ENCODE measurements around the gene TMA7. TPM values are rescaled to one million over a fixed set of nuclear protein-coding genes. Genes with fewer than 3 reads are reported as not detected.

TMA7 gene
- total and polyA plus RNA-seq, 9 of the 15 experiments (the other 6 are each of a cell fraction or from before 2014, with no cell fraction given), result 209 to 1,003 (median 486) TPM

- no peak overlapping the region for H3K4me3 ChIP-seq
- DNase-seq (ENCODE audit: extremely low read depth in 1 of 4, low spot score in 3 of 4), result no peak
- no peak for TF ChIP-seq RNF219 (CRISPR knock-in tag; IDR thresholded peaks at IDR 0.05)
- TF ChIP-seq, protein P1, sequence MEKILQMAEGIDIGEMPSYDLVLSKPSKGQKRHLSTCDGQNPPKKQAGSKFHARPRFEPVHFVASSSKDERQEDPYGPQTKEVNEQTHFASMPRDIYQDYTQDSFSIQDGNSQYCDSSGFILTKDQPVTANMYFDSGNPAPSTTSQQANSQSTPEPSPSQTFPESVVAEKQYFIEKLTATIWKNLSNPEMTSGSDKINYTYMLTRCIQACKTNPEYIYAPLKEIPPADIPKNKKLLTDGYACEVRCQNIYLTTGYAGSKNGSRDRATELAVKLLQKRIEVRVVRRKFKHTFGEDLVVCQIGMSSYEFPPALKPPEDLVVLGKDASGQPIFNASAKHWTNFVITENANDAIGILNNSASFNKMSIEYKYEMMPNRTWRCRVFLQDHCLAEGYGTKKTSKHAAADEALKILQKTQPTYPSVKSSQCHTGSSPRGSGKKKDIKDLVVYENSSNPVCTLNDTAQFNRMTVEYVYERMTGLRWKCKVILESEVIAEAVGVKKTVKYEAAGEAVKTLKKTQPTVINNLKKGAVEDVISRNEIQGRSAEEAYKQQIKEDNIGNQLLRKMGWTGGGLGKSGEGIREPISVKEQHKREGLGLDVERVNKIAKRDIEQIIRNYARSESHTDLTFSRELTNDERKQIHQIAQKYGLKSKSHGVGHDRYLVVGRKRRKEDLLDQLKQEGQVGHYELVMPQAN (IDR thresholded peaks at IDR 0.05; ENCODE audit: borderline replicate concordance), result no peak
- no peak for TF ChIP-seq HNRNPLL (IDR thresholded peaks at IDR 0.05; ENCODE audit: low read depth, low read length, poor library complexity, severe bottlenecking)
- TF ChIP-seq ZNF695 (CRISPR knock-in tag; IDR thresholded peaks at IDR 0.05), result no peak
- TF ChIP-seq E2F6 (IDR thresholded peaks at IDR 0.05; ENCODE audit: borderline replicate concordance in 1 of 2, extremely low read depth in 1 of 2, insufficient read depth in 1 of 2, insufficient read length in 1 of 2, low read depth in 1 of 2, low read length in 1 of 2, poor library complexity in 1 of 2, severe bottlenecking in 1 of 2), result no peak
- no peak for TF ChIP-seq RCOR1 (IDR thresholded peaks at IDR 0.05; ENCODE audit: borderline replicate concordance in 1 of 2, low read depth in 2 of 2, low read length in 2 of 2)
- TF ChIP-seq RAD21 (CRISPR knock-in tag; conservative IDR thresholded peaks at IDR 0.05 in 1 of 2, IDR thresholded peaks at IDR 0.05 in 1 of 2), result no peak
- TF ChIP-seq PHF21A (IDR thresholded peaks at IDR 0.05; ENCODE audit: borderline replicate concordance, low read depth), result no peak
- TF ChIP-seq, protein P2, sequence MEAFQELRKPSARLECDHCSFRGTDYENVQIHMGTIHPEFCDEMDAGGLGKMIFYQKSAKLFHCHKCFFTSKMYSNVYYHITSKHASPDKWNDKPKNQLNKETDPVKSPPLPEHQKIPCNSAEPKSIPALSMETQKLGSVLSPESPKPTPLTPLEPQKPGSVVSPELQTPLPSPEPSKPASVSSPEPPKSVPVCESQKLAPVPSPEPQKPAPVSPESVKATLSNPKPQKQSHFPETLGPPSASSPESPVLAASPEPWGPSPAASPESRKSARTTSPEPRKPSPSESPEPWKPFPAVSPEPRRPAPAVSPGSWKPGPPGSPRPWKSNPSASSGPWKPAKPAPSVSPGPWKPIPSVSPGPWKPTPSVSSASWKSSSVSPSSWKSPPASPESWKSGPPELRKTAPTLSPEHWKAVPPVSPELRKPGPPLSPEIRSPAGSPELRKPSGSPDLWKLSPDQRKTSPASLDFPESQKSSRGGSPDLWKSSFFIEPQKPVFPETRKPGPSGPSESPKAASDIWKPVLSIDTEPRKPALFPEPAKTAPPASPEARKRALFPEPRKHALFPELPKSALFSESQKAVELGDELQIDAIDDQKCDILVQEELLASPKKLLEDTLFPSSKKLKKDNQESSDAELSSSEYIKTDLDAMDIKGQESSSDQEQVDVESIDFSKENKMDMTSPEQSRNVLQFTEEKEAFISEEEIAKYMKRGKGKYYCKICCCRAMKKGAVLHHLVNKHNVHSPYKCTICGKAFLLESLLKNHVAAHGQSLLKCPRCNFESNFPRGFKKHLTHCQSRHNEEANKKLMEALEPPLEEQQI (IDR thresholded peaks at IDR 0.05), result no peak
- TF ChIP-seq, protein P3, sequence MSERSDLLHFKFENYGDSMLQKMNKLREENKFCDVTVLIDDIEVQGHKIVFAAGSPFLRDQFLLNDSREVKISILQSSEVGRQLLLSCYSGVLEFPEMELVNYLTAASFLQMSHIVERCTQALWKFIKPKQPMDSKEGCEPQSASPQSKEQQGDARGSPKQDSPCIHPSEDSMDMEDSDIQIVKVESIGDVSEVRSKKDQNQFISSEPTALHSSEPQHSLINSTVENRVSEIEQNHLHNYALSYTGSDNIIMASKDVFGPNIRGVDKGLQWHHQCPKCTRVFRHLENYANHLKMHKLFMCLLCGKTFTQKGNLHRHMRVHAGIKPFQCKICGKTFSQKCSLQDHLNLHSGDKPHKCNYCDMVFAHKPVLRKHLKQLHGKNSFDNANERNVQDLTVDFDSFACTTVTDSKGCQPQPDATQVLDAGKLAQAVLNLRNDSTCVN (CRISPR knock-in tag; IDR thresholded peaks at IDR 0.05), result no peak
These were observed 27.0 kb upstream of the TMA7 start for GRCh38 chr3:48413086-48413485.

More at GRCh38 chr3:48413086-48413485, 27.0 kb upstream of the TMA7 start:
- WGBS (ENCODE audit: insufficient coverage, low coverage, missing lambda C conversion rate), result 60% methylated on average over 6 of the region's 8 CpGs
- Histone ChIP-seq H3K27ac (ENCODE audit: extremely low read depth, low read depth, low read length) (no peak overlapping the region), H3K27me3 (ENCODE audit: control insufficient read depth in 2 of 2, insufficient read depth in 2 of 2, low read length in 2 of 2) (no peaks in the 10 kb centered on the region), H3K9me3 (replicated peaks; ENCODE audit: control insufficient read depth, insufficient read depth, low read depth, low read length) (no peaks in the 10 kb centered on the region), H4K20me1 (replicated peaks; ENCODE audit: control insufficient read depth, insufficient read depth, low read length) (0 out of 2 replicates have a peak, but pooled peaks cover 6% of the 10 kb centered on the region), H3K4me2 (ENCODE audit: insufficient read depth, low read length) (no peak overlapping the region), H3K9me1 (ENCODE audit: control insufficient read depth, insufficient read depth, low read length) (no peaks in the 10 kb centered on the region), H3K4me1 (replicated peaks in 1 of 2; ENCODE audit: control insufficient read depth in 2 of 2, insufficient read depth in 2 of 2, low read length in 2 of 2) (peaks cover 0 to 11% of the 10 kb centered on the region in 2 experiments; a peak in 2 of 5 replicates), H3K36me3 (ENCODE audit: control insufficient read depth, insufficient read depth, low read length) (no peaks in the 10 kb centered on the region), H3K9ac (ENCODE audit: insufficient read depth in 1 of 2, low read depth in 2 of 2, low read length in 2 of 2) (no peak overlapping the region), H3K79me2 (ENCODE audit: control insufficient read depth, insufficient read depth, low read length) (no peaks in the 10 kb centered on the region), H2AFZ (ENCODE audit: low read depth, low read length) (no peak overlapping the region)
- ChIA-PET POLR2A (no interaction called here), CTCF (ENCODE audit: low intra/inter-chr PET ratio) (no interaction called here)
- no peak for ATAC-seq
- intact Hi-C loops (cut with micrococcal nuclease), result no loop called here
- no peak for FAIRE-seq
- BruUV-seq (replicated peaks), result no TSS peak
- in situ Hi-C loops (cut with MboI), result no loop called here

Data from K562 (cell line).